Loucy (cell line): Measurements from ENCODE around the gene OGFRL1.

Source experiments
- EZH2phosphoT487 ChIP-seq: fragments of 200-600 bp; IDR thresholded peaks from 2 replicates; pipeline ENCODE4 v1.6.1; 2018; ENCODE audit warnings: antibody characterized with exemption, mild to moderate bottlenecking, moderate library complexity, borderline replicate concordance
- TF ChIP-seq, protein P1 (sequence below): fragments of 200-600 bp; sonication (generic); conservative IDR thresholded peaks from 2 replicates; pipeline ENCODE4 v1.5.1; 2014; ENCODE audit warnings: mild to moderate bottlenecking, antibody characterized with exemption, low read length

DNA sequence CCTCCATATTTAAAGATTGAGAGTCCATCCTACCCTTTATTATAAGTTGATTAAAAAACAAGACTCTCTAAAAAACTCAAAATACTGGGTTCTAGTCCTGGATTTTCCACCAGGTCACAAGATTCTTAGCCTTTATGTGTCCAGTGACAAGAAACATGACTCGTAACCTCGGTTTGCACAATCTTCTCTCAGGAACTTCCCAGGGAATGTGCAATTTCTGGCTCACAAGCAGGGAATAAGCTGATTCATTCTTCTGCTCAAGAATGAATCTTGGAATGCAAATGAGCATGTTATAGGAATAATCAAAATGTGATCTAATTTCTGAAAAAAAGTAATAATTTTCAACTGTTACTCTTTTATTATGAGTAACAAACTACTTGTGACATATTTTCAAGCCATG lies 45.1 kb downstream of the OGFRL1 start:
- TF ChIP-seq, protein P1, sequence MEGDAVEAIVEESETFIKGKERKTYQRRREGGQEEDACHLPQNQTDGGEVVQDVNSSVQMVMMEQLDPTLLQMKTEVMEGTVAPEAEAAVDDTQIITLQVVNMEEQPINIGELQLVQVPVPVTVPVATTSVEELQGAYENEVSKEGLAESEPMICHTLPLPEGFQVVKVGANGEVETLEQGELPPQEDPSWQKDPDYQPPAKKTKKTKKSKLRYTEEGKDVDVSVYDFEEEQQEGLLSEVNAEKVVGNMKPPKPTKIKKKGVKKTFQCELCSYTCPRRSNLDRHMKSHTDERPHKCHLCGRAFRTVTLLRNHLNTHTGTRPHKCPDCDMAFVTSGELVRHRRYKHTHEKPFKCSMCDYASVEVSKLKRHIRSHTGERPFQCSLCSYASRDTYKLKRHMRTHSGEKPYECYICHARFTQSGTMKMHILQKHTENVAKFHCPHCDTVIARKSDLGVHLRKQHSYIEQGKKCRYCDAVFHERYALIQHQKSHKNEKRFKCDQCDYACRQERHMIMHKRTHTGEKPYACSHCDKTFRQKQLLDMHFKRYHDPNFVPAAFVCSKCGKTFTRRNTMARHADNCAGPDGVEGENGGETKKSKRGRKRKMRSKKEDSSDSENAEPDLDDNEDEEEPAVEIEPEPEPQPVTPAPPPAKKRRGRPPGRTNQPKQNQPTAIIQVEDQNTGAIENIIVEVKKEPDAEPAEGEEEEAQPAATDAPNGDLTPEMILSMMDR = no peak
- no peak for TF ChIP-seq EZH2phosphoT487
